Lower lobe of right lung (tissue), 2 donors: ENCODE data around the gene ACSS1. TPM values are rescaled to one million over a fixed set of nuclear protein-coding genes. Genes with fewer than 3 reads are reported as not detected.
A peak's percentile ranks its signal among the peaks of the same experiment; 100 is the strongest.

ENCODE experiments used
- ATAC-seq, 2 donors: fragments of 200-7000 bp; cut with Tn5 transposase; one replicate each; pipeline ENCODE4 v1.9.1; 2020 to 2022; ENCODE audit warnings: mild to moderate bottlenecking in 2 of 2, moderate library complexity in 2 of 2
- DNase-seq: peaks from one replicate; pipeline ENCODE4 v3.0.0-alpha.2; 2020
- H3K27ac ChIP-seq: fragments of 200-600 bp; one replicate; pipeline ENCODE4 v1.8.0; 2022
- H3K27me3 ChIP-seq: fragments of 200-600 bp; one replicate; pipeline ENCODE4 v1.8.0; 2022; ENCODE audit warnings: low read depth
- H3K36me3 ChIP-seq: fragments of 200-600 bp; one replicate; pipeline ENCODE4 v1.8.0; 2022; ENCODE audit warnings: mild to moderate bottlenecking
- H3K4me1 ChIP-seq: fragments of 200-600 bp; one replicate; pipeline ENCODE4 v1.8.0; 2022
- H3K4me3 ChIP-seq: fragments of 200-600 bp; one replicate; pipeline ENCODE4 v1.8.0; 2022; ENCODE audit warnings: mild to moderate bottlenecking
- H3K9me3 ChIP-seq: fragments of 200-600 bp; one replicate; pipeline ENCODE4 v1.8.0; 2022
- intact Hi-C: fragments of 100-400 bp; cut with DNase I; formaldehyde crosslinking; loops from one replicate; pipeline ENCODE4 v1.11.0; 2022
- total RNA-seq: library from RNA; stranded (reverse); fragmentation: NEBNext Ultra II Directional; extraction: Animal tissue kit (Norgen Biotek cat#: 25700); gene quantifications from one replicate; pipeline ENCODE4 v1.2.1, GENCODE V29; 2021
- TF ChIP-seq, protein P1 (sequence below): fragments of 200-600 bp; IDR thresholded peaks from one replicate; pipeline ENCODE4 v1.8.0; 2022; ENCODE audit warnings: antibody characterized with exemption, mild to moderate bottlenecking
- donor health status: DM: no; HTN: yes; CAD: no; lungs with severe emphysema.

Gene ACSS1
- total RNA-seq, 1 donor from 2014 or later = 41.8 TPM

DNA sequence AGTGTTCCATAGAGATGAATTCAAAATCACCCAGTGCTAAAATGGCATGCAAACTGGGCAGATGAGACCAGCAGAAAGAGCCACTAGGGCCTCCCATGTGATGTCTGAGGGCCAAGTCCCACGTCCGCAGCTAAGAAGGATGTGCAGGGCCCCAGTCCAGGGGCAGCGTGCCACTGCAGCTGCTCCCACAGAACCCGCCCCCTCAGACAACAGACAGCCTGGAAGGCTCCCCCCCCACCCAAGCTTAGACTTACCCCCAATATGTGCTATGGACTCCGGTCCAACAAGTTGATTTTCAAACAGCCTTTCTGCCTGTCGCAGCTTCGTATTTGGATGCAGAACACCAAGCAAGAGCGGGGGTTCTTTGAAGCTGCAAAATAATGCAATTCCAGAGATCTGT is 79.4 kb downstream of the ACSS1 start:
- intact Hi-C loops = no loop called here
- H3K36me3 ChIP-seq = peaks cover 58% of the 10 kb centered on the region
- no peak for DNase-seq
- peaks cover 11% of the 10 kb centered on the region for H3K4me1 ChIP-seq
- TF ChIP-seq, protein P1, sequence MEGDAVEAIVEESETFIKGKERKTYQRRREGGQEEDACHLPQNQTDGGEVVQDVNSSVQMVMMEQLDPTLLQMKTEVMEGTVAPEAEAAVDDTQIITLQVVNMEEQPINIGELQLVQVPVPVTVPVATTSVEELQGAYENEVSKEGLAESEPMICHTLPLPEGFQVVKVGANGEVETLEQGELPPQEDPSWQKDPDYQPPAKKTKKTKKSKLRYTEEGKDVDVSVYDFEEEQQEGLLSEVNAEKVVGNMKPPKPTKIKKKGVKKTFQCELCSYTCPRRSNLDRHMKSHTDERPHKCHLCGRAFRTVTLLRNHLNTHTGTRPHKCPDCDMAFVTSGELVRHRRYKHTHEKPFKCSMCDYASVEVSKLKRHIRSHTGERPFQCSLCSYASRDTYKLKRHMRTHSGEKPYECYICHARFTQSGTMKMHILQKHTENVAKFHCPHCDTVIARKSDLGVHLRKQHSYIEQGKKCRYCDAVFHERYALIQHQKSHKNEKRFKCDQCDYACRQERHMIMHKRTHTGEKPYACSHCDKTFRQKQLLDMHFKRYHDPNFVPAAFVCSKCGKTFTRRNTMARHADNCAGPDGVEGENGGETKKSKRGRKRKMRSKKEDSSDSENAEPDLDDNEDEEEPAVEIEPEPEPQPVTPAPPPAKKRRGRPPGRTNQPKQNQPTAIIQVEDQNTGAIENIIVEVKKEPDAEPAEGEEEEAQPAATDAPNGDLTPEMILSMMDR = no peak
- H3K4me3 ChIP-seq = no peak overlapping the region
- no peak overlapping the region for H3K27ac ChIP-seq
- peaks cover 5% of the 10 kb centered on the region for H3K9me3 ChIP-seq
- ATAC-seq = no peak
- no peaks in the 10 kb centered on the region for H3K27me3 ChIP-seq

DNA sequence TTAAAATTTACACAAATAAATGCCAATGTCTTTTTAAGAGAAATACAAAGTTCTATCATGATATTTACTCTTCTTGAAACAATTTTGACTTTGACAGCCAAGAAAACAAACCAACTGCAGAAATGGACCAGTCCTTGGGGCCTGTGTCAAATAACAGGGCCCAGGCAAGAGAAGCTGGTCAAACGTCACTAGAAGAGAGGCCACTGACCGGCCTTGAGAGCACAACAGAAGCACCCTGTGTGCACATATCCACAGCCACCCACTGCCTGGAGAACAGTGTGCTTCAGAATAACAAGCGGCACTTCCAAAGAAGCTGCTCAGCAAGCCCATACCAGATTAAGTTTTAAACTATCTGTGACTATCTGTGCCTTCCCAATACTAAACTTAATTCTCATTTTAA is 80.1 kb downstream of the ACSS1 start:
- peaks cover 61% of the 10 kb centered on the region for H3K36me3 ChIP-seq
- H3K27ac ChIP-seq = no peak overlapping the region
- intact Hi-C loops = no loop called here
- H3K27me3 ChIP-seq = no peaks in the 10 kb centered on the region
- TF ChIP-seq, protein P1 = no peak
- peaks cover 11% of the 10 kb centered on the region for H3K4me1 ChIP-seq
- ATAC-seq (no peak), DNase-seq (no peak)
- H3K4me3 ChIP-seq = no peak overlapping the region
- H3K9me3 ChIP-seq = peaks cover 5% of the 10 kb centered on the region

DNA sequence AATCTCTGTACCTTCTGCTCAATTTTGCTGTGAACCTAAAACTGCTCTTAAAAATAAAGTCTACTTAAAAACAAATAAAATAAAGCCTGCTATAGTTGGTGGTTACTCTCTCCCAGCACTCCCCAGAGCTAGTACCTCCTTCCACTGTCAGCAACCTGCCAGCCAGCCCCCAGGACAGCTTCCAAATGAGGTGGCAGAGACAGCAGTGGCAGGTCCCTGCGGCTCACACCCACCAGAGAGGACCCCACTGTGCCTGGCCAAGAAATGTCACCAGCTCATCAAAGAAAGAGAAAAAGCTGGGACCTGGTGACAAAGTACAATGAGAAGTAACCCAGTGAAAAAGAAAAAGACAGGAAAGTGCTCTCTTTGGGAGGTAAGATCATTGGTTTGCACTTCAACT is 80.6 kb downstream of the ACSS1 start:
- TF ChIP-seq, protein P1 = no peak
- Histone ChIP-seq H3K36me3 (peaks cover 63% of the 10 kb centered on the region), H3K9me3 (peaks cover 5% of the 10 kb centered on the region), H3K4me1 (peaks cover 11% of the 10 kb centered on the region), H3K27ac (no peak overlapping the region), H3K4me3 (no peak overlapping the region), H3K27me3 (no peaks in the 10 kb centered on the region)
- DNase-seq (no peak), ATAC-seq (no peak)
- intact Hi-C loops = no loop called here

DNA sequence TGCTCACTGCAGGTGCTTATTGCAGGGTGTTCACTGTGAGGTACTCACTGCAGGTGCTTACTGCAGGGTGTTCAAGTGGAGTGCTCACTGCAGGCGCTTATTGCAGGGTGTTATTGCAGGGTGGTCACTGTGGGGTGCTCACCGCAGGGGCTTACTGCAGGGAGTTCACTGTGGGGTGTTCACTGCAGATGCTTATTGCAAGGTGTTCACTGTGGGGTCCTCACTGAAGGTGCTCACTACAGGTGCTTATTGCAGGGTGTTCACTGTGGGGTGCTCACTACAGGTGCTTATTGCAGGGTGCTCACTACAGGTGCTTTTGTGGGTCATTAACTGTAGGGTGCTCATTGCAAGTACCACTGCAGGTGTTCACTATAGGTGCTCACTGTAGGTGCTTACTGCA is 85.6 kb downstream of the ACSS1 start:
- TF ChIP-seq, protein P1 = no peak
- ATAC-seq (no peak), DNase-seq (peak; percentile 10)
- H3K27me3 ChIP-seq = no peaks in the 10 kb centered on the region
- H3K27ac ChIP-seq = no peak overlapping the region
- no peaks in the 10 kb centered on the region for H3K4me1 ChIP-seq
- H3K4me3 ChIP-seq = no peak overlapping the region
- H3K9me3 ChIP-seq = peaks cover 5% of the 10 kb centered on the region
- H3K36me3 ChIP-seq = peaks cover 77% of the 10 kb centered on the region
- intact Hi-C loops = no loop called here

DNA sequence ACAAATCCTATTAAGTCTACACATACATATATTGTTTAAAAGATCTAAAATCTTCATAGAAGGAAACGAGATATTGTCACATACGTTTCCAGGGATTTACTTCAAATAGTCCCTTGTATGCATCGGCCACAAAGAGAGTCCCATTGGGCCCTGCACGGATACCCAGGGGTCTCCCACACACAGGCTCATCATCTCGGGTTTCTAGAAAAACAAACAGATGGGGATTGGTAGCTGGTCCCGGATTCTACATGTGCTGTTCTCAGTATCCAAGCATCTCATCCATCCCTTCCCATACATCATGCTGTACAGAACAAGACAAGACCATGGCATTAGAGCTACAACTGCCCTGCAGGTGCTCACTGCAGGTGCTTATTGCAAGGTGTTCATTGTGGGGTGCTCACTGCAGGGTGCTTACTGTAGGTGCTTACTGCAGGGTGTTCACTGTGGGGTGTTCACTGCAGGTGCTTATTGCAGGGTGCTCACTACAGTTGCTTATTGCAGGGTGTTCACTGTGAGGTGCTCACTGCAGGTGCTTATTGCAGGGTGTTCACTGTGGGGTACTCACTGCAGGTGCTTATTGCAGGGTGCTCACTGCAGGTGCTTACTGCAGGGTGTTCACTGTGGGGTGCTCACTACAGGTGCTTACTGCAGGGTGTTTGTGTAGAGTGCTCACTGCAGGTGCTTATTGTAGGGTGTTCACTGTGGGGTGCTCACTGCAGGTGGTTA is 86.4 kb downstream of the ACSS1 start:
- TF ChIP-seq, protein P1 = no peak
- ATAC-seq (no peak), DNase-seq (no peak)
- intact Hi-C loops = no loop called here
- Histone ChIP-seq H3K36me3 (peaks cover 77% of the 10 kb centered on the region), H3K4me3 (no peak overlapping the region), H3K4me1 (no peaks in the 10 kb centered on the region), H3K27ac (no peak overlapping the region), H3K9me3 (peaks cover 4% of the 10 kb centered on the region), H3K27me3 (no peaks in the 10 kb centered on the region)
